Measurements from ENCODE around the gene PAIP2B. TPM values are rescaled to one million over a fixed set of nuclear protein-coding genes. Genes with fewer than 3 reads are reported as not detected.
"Not testable (repeated sequence)": the region's sequence is repeated elsewhere in the genome, so short reads cannot be mapped to it uniquely, and the experiment has no call there.

Gene PAIP2B
- total RNA-seq, 1 donor from 2014 or later = 1.3 TPM

- DNase-seq (ENCODE audit: low spot score) = no peak
These were observed 6.2 kb downstream of the PAIP2B start for GRCh38 chr2:71220743-71221142.

GRCh38 chr2:71216501-71216900 is 10.4 kb downstream of the PAIP2B start:
- DNase-seq (ENCODE audit: low spot score) = no peak

- DNase-seq (ENCODE audit: low spot score) = no peak
These were observed 11.5 kb downstream of the PAIP2B start for GRCh38 chr2:71215447-71215846.

- DNase-seq (ENCODE audit: low spot score) = no peak
These were observed 14.6 kb downstream of the PAIP2B start for GRCh38 chr2:71212336-71212735.

- no peak for DNase-seq (ENCODE audit: low spot score)
These were observed 16.6 kb downstream of the PAIP2B start for GRCh38 chr2:71210292-71210691.

- DNase-seq (ENCODE audit: low spot score) = no peak
These were observed 18.1 kb downstream of the PAIP2B start for GRCh38 chr2:71208756-71209155.

GRCh38 chr2:71207601-71208000 is 19.3 kb downstream of the PAIP2B start:
- DNase-seq (ENCODE audit: low spot score) = no peak

- no peak for DNase-seq (ENCODE audit: low spot score)
These were observed 20.6 kb downstream of the PAIP2B start for GRCh38 chr2:71206271-71206670.

GRCh38 chr2:71191570-71191943 is 35.3 kb downstream of the PAIP2B start:
- no peak for DNase-seq (ENCODE audit: low spot score)

GRCh38 chr2:71190656-71191569 is 36.0 kb downstream of the PAIP2B start:
- no peak for DNase-seq (ENCODE audit: low spot score)

- DNase-seq (ENCODE audit: low spot score) = no peak
These were observed 39.3 kb downstream of the PAIP2B start for GRCh38 chr2:71187589-71187988.

GRCh38 chr2:71186973-71187372 is 39.9 kb downstream of the PAIP2B start:
- no peak for DNase-seq (ENCODE audit: low spot score)

GRCh38 chr2:71183306-71184115 is 43.4 kb downstream of the PAIP2B start:
- DNase-seq (ENCODE audit: low spot score) = not testable (repeated sequence)

- no peak for DNase-seq (ENCODE audit: low spot score)
These were observed 45.6 kb downstream of the PAIP2B start for GRCh38 chr2:71181316-71181715.

GRCh38 chr2:71178836-71179235 is 48.1 kb downstream of the PAIP2B start:
- not testable (repeated sequence) for DNase-seq (ENCODE audit: low spot score)

- DNase-seq (ENCODE audit: low spot score) = no peak
These were observed 52.7 kb downstream of the PAIP2B start for GRCh38 chr2:71174207-71174606.

- no peak for DNase-seq (ENCODE audit: low spot score)
These were observed 53.8 kb downstream of the PAIP2B start for GRCh38 chr2:71173096-71173495.

- DNase-seq (ENCODE audit: low spot score) = no peak
These were observed 60.1 kb downstream of the PAIP2B start for GRCh38 chr2:71166812-71167211.

GRCh38 chr2:71157124-71157793 is 69.6 kb downstream of the PAIP2B start:
- no peak for DNase-seq (ENCODE audit: low spot score)

GRCh38 chr2:71156573-71156972 is 70.3 kb downstream of the PAIP2B start:
- no peak for DNase-seq (ENCODE audit: low spot score)

- no peak for DNase-seq (ENCODE audit: low spot score)
These were observed 71.1 kb downstream of the PAIP2B start for GRCh38 chr2:71155846-71156245.

GRCh38 chr2:71154798-71155197 is 72.1 kb downstream of the PAIP2B start:
- no peak for DNase-seq (ENCODE audit: low spot score)
